MM.1S (cell line): Measurements from ENCODE around the gene GATM.

Experiments
- DNase-seq: peaks from one replicate; pipeline ENCODE4 v3.0.0-alpha.2; 2015
- H2AFZ ChIP-seq: fragments of 300-600 bp; sonication (generic); 2 replicates; pipeline ENCODE4 v1.6.0; 2016; ENCODE audit warnings: antibody characterized with exemption, low read length
- H3F3A ChIP-seq: fragments of 300-600 bp; sonication (generic); 2 replicates; pipeline ENCODE4 v1.6.1; 2016; ENCODE audit warnings: mild to moderate bottlenecking, antibody characterized with exemption, low read length, moderate library complexity, mixed read lengths; ENCODE audit not compliant: insufficient read depth
- H3K27ac ChIP-seq: fragments of 300-600 bp; sonication (generic); 2 replicates; pipeline ENCODE4 v1.5.1; 2016; ENCODE audit warnings: mild to moderate bottlenecking, low read length
- H3K27me3 ChIP-seq: fragments of 300-600 bp; sonication (generic); replicated peaks from 2 replicates; pipeline ENCODE4 v1.6.0; 2016; ENCODE audit warnings: low read length; ENCODE audit not compliant: insufficient read depth
- H3K36me3 ChIP-seq: fragments of 300-600 bp; sonication (generic); replicated peaks from 2 replicates; pipeline ENCODE4 v1.6.1; 2016; ENCODE audit warnings: mild to moderate bottlenecking, low read length, mixed read lengths; ENCODE audit not compliant: insufficient read depth
- H3K4me1 ChIP-seq: fragments of 300-600 bp; sonication (generic); 2 replicates; pipeline ENCODE4 v1.6.1; 2016; ENCODE audit warnings: low read length, mixed read lengths
- H3K4me2 ChIP-seq: fragments of 300-600 bp; sonication (generic); 2 replicates; pipeline ENCODE4 v1.6.0; 2016; ENCODE audit warnings: low read depth, low read length
- H3K4me3 ChIP-seq: fragments of 300-600 bp; sonication (generic); 2 replicates; pipeline ENCODE4 v1.5.1; 2016; ENCODE audit warnings: low read length, mixed read lengths
- H3K79me2 ChIP-seq: fragments of 300-600 bp; sonication (generic); 2 replicates; pipeline ENCODE4 v1.6.1; 2016; ENCODE audit warnings: mixed run types, low read length, mixed read lengths
- H3K9ac ChIP-seq: fragments of 300-600 bp; sonication (generic); 2 replicates; pipeline ENCODE4 v1.6.1; 2016; ENCODE audit warnings: low read length, mixed read lengths
- H3K9me2 ChIP-seq: fragments of 300-600 bp; sonication (generic); replicated peaks from 2 replicates; pipeline ENCODE4 v1.6.1; 2016; ENCODE audit warnings: mild to moderate bottlenecking, low read length, mixed read lengths; ENCODE audit not compliant: insufficient read depth
- H3K9me3 ChIP-seq: fragments of 300-600 bp; sonication (generic); replicated peaks from 2 replicates; pipeline ENCODE4 v1.6.1; 2016; ENCODE audit warnings: mild to moderate bottlenecking, low read length, mixed read lengths; ENCODE audit not compliant: insufficient read depth
- H4K20me1 ChIP-seq: fragments of 300-600 bp; sonication (generic); 2 replicates; pipeline ENCODE4 v1.6.1; 2016; ENCODE audit warnings: mild to moderate bottlenecking, low read length, moderate library complexity, mixed read lengths; ENCODE audit not compliant: insufficient read depth
- CTCF ChIP-seq: fragments of 300-600 bp; sonication (generic); IDR thresholded peaks from 2 replicates; pipeline ENCODE4 v1.5.1; 2016; ENCODE audit warnings: antibody characterized with exemption, low read length, mixed read lengths
- EZH2 ChIP-seq: fragments of 300-600 bp; sonication (generic); optimal IDR thresholded peaks from 2 replicates; pipeline ENCODE3; 2017; ENCODE audit warnings: low read depth, mild to moderate bottlenecking, antibody characterized with exemption, low read length, mixed read lengths
- EZH2phosphoT487 ChIP-seq: fragments of 300-600 bp; sonication (generic); IDR thresholded peaks from 2 replicates; pipeline ENCODE4 v1.6.1; 2018; ENCODE audit warnings: antibody characterized with exemption, low read length

GATM gene

DNA sequence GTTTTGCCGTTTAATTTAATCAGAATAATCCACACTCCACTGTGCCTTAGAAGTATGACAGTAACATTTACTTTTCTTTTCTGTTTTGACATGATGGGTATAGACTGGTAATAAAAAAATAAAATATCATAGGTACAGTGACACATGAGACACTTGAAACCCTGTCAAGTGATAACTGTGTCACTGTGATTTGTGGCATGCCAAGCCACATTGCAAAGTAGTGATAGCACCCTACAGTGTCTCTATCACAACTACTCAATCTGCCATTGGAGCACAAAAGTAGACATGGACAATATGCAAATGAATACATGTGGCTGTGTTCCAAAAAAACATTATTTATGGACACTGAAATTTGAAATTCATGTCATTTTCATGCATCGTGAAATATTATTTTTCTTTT lies 22.5 kb downstream of the GATM start:
- Histone ChIP-seq H2AFZ (no peak overlapping the region), H3K9me2 (no peaks in the 10 kb centered on the region), H3K9ac (no peak overlapping the region), H3K9me3 (no peaks in the 10 kb centered on the region), H3K4me2 (no peak overlapping the region), H3K4me3 (no peak overlapping the region), H3K27ac (no peak overlapping the region), H3K27me3 (no peaks in the 10 kb centered on the region), H3K79me2 (no peaks in the 10 kb centered on the region), H3F3A (no peaks in the 10 kb centered on the region), H4K20me1 (no peaks in the 10 kb centered on the region), H3K36me3 (no peaks in the 10 kb centered on the region), H3K4me1 (no peaks in the 10 kb centered on the region)
- no peak for DNase-seq
- TF ChIP-seq EZH2 (no peak), CTCF (no peak), EZH2phosphoT487 (no peak)

- H4K20me1 ChIP-seq: no peaks in the 10 kb centered on the region
- TF ChIP-seq CTCF (no peak), EZH2 (no peak), EZH2phosphoT487 (no peak)
- no peaks in the 10 kb centered on the region for H3K27me3 ChIP-seq
- H3K9ac ChIP-seq: no peak overlapping the region
- no peak overlapping the region for H2AFZ ChIP-seq
- H3K4me1 ChIP-seq: no peaks in the 10 kb centered on the region
- H3K27ac ChIP-seq: no peak overlapping the region
- H3K4me2 ChIP-seq: no peak overlapping the region
- no peaks in the 10 kb centered on the region for H3K79me2 ChIP-seq
- no peak for DNase-seq
- no peaks in the 10 kb centered on the region for H3K9me2 ChIP-seq
- no peaks in the 10 kb centered on the region for H3F3A ChIP-seq
- no peaks in the 10 kb centered on the region for H3K36me3 ChIP-seq
- H3K9me3 ChIP-seq: no peaks in the 10 kb centered on the region
- no peak overlapping the region for H3K4me3 ChIP-seq
Measured at GRCh38 chr15:45354711-45355110, 23.6 kb downstream of the GATM start.

- TF ChIP-seq EZH2 (no peak), CTCF (no peak), EZH2phosphoT487 (no peak)
- DNase-seq: no peak
- Histone ChIP-seq H3K9me3 (no peaks in the 10 kb centered on the region), H4K20me1 (no peaks in the 10 kb centered on the region), H3K36me3 (no peaks in the 10 kb centered on the region), H3K4me3 (no peak overlapping the region), H3K9ac (no peak overlapping the region), H3K9me2 (no peaks in the 10 kb centered on the region), H3K79me2 (no peaks in the 10 kb centered on the region), H3K27me3 (no peaks in the 10 kb centered on the region), H3K4me1 (no peaks in the 10 kb centered on the region), H3K4me2 (no peak overlapping the region), H3K27ac (no peak overlapping the region), H2AFZ (no peak overlapping the region), H3F3A (no peaks in the 10 kb centered on the region)
Measured at GRCh38 chr15:45351227-45351626, 27.1 kb downstream of the GATM start.
